ENCODE data around the gene HOXD4.

The HOXD4 gene

DNA sequence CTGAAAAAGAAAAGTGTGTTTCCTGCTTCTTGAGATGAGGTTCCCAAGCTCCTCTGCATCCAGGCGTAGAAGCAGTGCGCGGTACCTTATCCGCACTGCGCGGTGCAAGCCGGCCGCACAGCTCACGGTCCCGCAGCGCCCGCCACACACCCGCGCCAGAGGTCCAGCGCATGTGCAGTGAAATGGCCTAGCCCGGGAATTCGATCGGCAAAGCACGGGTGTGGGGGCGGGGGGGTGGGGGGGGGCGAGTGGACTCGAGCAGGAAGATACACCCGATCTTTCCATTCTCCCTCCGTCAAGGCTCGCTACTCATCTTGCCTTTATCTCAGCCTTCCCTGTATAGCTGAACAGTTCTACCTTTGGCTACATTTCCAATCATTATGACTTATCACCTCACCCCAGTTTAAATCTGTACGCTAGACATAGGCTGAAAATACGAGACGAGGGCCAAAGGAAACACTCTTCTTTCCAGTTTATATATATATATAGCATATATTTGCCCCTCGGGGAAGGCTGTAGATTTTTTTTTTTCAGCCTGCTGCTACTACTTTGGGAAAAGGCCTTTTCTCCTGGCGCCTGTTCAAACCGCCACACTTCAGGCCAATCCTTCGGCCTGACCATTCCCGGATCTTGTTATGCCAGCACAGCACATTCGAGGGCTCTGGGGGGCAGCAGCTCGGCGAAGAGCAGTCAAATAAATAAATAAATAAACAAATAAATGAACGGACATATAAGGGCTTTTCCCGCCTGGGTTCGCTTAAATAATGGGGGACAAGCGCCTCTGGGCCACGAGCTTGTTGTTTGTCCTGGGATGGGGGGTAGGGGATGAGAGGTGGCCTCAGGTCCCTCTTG lies 11.5 kb upstream of the HOXD4 start:
- DNase-seq (ENCODE audit: low spot score) = no peak

DNA sequence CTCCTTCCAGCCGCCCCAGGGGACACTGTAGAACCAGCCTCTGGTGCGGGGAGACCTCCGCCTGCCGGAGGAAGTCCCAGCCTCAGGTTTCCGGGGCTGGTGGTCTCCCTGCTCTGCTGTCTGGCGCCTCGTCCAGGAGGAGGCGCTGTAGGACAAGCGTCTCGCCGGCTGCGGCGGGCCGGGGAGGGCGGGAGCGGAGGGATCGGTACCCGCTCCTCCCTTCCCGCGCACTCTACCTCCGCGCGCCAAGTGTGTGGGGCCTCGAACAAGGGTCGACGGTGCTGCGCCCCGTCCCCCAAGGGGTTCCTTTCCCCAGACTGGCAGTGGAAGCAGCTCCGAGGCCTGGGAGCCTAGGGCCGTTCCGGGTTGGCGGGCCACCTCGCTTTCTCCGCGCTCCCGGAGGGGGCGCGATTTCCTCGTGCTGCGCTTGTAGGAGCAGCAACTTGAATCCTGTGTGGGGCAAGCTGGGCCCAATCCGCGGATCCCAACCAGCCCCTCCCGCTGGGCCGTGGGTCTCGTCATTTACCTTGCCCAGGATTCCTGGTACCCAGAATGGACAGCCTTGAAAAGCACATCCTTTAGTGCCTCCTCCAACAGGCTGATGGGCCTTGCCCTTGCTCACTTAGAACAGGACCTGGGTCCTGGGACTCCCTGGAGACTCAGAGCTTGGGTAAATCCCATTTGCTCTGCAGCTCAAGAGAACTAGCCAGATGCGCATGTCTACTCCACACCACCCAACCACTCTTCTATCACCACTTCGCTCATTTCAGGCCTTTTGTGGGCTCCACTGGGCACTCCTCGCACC lies 10.6 kb upstream of the HOXD4 start:
- DNase-seq (ENCODE audit: low spot score) = peak; percentile 46

DNA sequence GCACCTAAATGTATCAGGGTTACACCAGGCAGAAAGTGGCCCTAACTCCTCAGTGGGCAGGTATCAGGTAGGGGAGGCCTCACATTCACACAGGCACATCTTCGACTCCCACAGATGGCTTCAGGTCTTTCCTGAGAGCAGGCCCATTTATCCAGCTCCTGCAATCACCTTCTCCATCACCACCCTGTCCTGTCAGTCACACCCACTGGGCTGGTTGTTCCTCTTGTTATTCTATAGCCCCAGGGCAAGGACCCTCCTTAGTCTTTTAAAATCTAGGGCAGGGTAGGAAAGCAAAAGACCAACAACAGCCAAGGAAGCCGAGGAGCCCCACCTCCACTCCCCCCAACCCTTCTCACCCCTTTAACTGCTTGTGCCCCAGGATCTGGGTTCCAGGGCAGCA lies 9.1 kb upstream of the HOXD4 start:
- no peak for DNase-seq (ENCODE audit: low spot score)

DNA sequence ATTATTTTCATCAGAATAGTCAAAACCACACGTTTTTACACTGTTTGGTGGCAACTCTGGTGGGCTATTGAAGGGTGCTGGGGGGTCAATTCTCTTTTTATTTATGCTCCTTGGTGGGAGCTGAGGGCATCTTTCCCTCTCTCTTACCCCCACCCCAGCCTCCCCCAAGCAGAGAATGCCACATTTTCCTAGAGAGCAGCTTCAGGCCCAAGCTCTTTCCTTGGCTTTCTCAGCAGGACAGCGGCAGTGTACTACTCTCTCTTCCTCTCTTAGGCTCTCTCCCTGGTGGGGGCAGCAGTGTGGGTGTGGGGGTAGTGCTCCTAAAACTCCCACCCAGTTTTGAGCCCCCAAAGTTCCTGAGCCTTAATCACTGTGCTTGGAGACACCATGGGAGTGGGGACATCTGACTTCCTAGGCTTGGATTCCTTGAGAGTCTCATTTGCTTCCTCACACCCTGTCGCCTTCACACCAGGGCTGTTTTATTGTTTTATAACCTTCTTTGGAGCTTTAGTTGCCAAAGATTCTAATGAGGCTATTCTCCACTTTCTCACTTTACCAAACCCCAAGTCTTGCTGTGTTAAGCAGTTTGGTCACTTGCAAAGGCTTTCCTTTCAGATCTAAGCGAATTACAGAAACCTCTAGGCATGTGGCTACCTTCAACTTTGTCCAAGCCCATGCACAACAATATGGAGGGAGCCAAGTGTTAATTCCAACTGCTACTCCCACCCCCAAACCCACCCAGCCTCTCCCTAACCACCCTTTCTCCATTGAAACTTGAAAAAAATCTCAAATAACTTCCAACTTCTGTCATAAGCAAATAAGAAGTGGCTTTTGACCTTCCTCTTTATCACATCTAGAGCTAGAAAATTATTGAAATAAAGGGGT lies 6.0 kb upstream of the HOXD4 start:
- no peak for DNase-seq (ENCODE audit: low spot score)

DNA sequence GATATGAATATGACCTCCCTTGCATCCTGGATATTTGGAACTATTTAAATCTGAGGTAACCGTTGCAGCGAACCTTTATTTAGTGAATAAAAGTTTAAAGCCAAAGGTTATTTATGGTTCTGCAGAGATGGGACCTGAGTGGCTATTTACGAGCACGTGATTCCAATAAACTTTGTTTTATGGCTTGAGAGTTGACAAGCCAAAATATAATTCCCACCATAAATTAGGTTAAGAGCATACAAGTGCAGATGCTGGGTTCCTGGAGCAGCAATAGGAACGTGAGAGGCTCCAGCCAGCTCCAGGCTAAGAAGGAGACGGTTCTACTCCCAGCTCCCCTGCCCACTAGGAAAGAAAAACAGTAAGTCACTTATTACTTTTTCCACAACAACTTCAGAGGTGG lies 5.2 kb upstream of the HOXD4 start:
- DNase-seq (ENCODE audit: low spot score) = no peak

DNA sequence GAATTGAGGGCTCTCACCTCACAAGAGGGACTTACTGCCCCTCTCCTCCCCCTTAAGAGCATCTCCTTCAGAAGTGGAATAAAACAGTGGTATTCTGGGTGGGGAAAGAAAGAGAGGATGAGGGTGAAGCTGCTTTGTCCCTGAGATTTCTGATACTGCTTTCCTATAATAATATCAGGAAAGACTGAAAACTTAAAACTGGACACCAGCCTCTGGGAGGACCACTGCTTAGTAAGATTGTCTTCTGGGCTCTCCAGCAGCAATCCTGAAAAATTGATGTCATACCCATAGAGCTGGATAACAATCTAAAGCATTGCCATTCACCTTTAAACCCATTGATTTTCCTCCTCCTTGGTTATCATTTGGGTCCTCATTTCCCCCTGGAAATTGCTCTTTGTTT lies 4.7 kb upstream of the HOXD4 start:
- no peak for DNase-seq (ENCODE audit: low spot score)

DNA sequence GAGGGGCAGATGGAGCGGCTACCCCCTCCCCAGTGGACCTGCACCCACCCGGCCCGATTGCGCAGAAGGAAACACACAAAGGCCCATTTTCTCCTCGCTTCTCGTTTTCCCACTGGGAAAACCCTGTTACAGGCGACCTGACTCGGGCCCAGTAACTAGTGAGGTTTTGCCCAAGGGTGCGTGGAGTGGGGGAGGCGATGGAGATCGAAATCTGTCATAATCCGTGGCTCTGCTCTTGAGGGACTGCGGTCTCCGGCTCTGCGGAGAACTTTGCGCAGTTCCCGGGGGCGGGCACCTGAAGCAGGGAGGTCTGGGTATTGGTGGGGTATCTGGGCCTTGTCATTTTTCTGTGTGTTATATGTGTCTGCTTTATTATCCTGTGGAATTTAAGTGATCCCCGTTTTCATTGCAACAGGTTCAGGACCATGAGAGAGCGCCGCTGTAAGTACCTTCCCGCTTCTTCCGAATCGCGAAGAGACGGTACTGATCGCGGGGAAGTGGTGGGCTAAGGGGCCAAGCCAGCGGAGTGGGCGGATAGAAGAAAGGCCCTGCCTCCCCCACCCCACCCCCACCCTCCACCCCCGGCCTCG lies 4.0 kb upstream of the HOXD4 start:
- DNase-seq (ENCODE audit: low spot score) = no peak

DNA sequence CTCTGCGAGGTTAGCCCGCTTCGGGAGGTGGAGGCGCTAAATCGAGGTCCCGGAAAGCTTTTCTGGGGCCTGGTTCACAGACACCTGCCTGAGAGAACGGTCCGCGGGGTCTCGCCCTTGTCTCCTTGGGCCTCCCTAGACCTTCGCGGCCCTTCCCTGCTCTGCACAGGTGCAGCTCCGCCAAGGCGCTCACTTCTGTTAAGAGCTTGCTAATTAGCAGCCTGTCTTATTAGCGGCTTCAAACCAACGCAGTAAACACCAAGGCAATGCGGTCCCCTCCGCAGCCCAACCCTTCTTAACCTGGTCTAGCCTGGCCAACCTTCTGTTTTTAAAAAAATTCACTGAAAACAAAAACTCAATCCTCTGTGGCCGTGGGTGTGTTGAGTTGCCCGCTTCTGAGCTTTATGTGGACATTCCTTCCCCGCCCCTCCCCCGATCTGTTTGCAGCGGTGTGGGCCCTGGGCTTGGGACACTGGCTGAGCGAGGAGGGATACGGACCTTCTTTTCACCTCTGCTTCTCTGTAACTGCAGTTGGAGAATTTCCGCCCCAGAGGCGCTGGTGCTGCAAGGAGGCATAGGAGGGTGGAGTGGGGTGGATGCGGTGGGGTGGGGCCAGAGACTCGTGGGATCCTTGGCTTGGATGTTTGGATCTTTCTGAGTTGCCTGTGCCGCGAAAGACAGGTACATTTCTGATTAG lies 3.4 kb upstream of the HOXD4 start:
- no peak for DNase-seq (ENCODE audit: low spot score)

DNA sequence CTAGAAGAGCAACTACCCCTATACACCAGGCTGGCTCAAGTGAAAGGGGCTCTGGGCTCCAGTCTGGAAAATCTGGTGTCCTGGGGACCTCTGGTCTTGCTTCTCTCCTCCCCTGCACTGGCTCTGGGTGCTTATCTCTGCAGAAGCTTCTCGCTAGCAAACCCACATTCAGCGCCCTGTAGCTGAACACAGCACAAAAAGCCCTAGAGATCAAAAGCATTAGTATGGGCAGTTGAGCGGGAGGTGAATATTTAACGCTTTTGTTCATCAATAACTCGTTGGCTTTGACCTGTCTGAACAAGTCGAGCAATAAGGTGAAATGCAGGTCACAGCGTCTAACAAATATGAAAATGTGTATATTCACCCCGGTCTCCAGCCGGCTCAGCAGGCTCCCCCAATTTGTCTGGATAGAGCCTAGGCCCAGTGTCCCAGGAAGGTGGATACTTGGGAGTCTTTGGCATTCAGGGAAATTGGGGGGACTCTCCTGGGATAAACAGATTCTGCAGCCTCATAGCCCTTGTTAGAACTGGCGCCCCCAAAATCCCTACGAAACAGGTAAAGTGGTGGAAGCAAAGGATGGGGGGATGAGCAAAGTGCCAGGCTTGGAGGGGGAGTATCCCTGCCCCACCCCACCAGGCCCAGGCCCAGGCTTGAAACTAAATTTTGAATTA lies 2.5 kb upstream of the HOXD4 start:
- DNase-seq (ENCODE audit: low spot score) = no peak

DNA sequence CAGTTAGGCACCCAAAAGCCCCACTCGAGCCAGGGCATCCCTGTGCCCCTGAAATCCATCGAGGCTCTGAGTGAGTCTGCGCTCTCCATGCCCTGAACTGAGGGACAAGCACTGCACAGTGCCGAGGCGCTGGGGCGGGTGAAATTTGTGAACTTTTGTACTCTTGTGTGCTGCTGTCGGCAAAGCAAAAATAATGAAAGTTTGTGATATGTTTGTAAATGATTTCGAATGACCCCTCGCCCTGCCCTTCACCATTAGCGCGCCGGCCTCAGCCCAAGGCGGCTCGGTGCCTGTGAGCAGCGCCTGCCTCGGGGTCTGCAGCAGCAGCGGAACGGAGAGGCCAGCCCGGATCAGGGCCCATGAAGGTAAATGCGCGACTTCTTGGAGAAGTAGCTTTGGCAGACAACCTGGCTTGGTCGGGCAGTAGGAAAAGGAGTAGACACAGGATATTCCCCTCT lies 1.8 kb upstream of the HOXD4 start:
- DNase-seq (ENCODE audit: low spot score) = no peak

DNA sequence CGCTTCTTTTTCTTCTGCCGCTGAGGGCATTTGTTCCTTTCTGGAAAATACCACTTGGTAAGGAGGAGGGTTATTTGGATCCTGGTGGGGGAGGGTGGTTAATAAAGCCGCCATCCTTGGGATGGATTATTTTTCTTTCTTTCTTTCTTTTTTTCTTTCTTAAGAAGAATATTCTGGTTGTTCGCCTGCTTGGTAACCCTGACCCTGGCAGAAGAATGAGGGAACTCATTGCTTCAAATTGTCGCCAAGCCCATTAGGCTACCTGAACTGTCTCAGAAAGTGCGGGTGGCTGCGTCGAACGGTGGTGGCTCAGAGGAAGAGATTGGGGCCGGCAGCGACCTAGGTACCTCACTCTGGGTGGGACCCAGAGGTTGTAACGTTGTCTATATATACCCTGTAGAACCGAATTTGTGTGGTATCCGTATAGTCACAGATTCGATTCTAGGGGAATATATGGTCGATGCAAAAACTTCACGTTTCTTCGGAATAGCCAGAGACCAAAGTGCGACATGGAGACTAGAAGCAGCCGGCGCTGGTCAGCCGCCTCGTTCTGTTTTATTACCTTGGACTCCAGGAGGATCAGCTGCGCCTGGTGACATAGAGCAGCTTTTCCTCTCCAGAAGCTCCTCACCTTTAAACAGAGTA lies 1.3 kb upstream of the HOXD4 start:
- DNase-seq (ENCODE audit: low spot score) = no peak

DNA sequence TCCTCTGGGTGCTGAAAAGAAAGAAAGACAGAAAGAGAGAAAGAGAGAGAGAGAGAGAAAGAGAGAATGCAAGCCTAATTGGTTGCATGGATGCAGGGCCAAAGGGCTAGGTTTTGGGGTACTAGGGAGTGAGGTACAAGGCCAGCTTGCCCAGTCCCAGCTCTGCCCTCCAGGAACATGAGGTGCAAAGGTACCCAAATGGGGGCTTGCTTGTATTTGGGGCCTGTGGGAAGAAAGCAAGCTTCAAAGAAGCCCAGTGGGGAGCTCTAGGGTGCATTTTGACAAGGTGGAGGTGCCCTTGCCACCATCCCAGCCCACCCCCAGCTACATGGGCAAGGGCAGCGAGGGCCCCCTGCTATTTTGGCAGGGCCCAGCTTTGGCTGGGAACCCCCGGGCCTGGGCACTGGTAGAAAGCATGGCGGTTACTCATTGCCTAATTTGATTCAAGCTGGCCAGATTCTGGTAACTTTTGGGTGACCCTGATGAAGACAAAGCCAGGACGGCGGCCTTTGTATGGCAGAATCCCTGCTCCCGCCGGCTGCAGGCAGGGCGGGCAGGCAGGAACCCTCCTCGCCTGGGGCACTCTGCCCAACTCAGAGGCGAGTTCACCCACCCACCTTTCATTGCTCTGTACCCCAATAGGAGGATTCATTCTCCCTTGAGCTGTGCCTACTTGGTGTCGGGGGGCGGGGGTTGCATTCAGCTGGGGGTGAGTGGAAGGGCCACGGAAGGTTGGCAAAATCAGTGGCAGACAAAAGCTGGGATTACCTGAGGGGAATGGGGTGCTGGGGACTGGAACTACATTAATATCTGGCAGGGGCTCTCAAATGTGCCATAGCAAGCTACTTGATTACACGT lies 537 bp upstream of the HOXD4 start:
- no peak for DNase-seq (ENCODE audit: low spot score)

DNA sequence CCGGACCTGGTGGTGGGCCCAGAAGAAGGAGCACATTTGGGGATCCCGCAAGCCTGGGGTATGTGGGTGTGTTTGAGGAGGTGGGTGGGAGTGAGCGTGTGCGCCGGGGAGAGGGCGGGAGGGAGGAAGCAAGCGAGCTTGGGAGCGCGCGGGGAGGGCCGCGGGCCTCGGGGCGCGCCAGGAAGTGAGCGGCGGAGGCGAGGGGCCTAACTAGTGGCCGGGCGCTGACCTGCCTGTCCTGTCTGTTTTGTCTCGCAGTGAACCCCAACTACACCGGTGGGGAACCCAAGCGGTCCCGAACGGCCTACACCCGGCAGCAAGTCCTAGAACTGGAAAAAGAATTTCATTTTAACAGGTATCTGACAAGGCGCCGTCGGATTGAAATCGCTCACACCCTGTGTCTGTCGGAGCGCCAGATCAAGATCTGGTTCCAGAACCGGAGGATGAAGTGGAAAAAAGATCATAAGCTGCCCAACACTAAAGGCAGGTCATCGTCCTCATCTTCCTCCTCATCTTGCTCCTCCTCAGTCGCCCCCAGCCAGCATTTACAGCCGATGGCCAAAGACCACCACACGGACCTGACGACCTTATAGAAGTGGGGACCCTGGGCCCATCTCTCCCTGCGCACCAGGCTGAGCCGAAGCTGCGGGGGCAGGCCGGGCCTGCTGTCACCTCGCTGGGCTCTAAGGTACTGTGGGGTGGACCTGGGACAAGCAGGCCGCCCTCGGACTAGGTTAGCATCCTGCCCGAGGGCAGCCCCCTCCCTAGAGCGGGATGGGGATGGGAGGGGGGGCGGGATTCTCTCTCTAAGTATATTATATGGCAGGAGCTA lies 1.2 kb downstream of the HOXD4 start:
- DNase-seq (ENCODE audit: low spot score) = no peak

DNA sequence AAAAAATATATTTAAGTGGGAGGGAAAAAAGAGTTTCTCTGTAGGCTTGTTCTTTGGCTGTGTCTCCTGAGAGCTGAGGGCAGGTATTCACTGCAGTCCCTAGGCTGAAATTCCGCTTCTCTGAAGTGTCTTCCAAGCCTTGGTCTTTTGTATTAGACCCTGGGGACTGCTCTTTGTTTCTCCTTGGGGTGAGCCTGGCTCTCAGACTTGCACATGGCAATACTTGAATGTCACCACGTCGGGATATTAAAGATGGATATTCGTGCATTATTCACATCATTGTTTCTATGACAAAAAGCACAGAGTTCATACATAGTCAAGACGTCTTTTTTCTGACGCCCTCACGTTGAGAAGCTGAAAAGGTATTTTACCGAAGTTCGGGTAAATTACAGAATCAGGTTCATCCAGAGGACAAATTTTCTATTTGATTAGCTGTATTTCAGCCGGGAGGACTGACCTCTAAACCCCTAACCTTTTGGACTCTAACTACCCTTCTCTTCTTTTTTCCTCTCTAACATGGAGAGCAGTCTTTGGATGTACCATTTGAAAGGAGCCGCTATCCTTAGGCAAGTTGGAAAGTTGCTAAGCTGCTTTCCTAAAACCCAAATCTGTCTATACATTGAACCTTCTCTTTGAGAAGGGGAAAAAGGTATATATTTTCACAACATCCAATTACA lies 3.4 kb downstream of the HOXD4 start:
- DNase-seq (ENCODE audit: low spot score) = no peak

DNA sequence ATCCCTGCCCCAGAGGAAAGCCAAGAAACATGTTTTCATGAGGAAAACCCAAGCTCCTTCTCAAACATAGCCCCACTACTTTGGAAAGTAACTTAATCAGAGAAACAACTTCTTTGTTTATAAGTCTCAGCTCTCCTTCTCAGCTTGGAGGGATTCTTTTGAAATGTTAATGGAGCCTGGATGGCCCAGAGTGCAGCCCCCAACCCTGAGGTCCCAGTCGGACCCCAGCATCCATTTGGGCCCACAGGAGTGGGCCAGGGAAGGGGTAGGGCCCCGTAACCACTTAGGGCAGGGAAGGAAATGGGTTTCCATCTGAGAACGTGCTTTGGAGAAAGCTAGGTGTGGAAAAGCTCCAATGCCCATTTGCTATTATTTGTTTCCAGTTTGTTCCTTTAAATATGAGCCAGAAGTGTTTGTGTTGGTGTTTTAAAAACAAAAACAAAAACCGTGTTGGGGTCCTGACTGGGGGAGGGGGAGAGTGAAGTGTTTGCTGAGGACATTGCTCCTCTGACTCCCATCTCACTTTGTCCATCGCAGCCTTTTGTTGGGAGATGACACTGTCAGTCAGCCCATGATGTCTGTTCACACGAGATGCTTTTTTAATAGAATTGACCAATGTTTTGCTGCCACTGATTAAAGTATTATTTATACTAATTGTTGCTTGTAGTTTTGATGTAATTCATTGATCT lies 4.2 kb downstream of the HOXD4 start:
- DNase-seq (ENCODE audit: low spot score) = no peak

DNA sequence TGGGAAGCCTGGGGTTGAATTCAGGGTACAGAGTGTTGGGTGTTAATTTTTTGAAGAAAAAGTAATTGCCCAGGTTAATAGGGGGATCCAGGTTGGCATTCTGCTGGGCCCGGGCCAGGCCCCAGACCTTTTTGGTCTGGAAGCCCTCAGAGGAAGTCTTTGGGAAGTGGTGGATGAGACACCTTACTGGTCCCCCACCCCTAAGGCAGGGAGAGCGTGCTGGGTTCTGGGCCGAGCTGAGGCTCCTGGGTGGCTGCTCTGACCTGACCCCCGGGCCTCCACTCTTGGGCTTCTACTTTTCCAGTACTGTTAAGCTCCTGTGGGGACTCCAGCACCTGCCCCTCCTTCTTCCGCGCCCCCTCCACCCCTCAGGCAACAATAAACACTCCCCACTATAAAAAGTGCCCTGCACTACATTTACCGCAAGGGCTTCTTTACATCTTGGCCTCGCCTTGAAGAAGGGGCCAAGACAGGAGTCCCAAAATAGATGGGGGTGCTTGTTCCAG lies 5.0 kb downstream of the HOXD4 start:
- no peak for DNase-seq (ENCODE audit: low spot score)

Data from CD4-positive, alpha-beta T cell treated with Interleukin-15 for 4 hours (primary cell).